H1 (cell line): ENCODE results near the gene HDAC3. TPM values are rescaled to one million over a fixed set of nuclear protein-coding genes. Genes with fewer than 3 reads are reported as not detected.

Source experiments
- BACH1 ChIP-seq: IDR thresholded peaks from 2 replicates; pipeline ENCODE4 v1.6.1; 2012; ENCODE audit warnings: low read length, improper control_type of control experiment
- BRCA1 ChIP-seq: IDR thresholded peaks from 2 replicates; pipeline ENCODE4 v1.6.1; 2012; ENCODE audit warnings: low read depth, low read length, improper control_type of control experiment
- CEBPB ChIP-seq: IDR thresholded peaks from 2 replicates; pipeline ENCODE4 v1.6.1; 2012; ENCODE audit warnings: low read depth, low read length
- CREB1 ChIP-seq: IDR thresholded peaks from 2 replicates; pipeline ENCODE4 v1.6.1; 2012; ENCODE audit warnings: inconsistent platforms
- EP300 ChIP-seq, 2 experiments: IDR thresholded peaks; 1 replicate in 1 of 2; 2 replicates in 1 of 2; pipeline ENCODE4 v1.6.1; 2011 to 2012; ENCODE audit warnings: low read depth in 2 of 2, low read length in 2 of 2, mild to moderate bottlenecking in 2 of 2, borderline replicate concordance in 1 of 2, inconsistent platforms in 1 of 2, moderate library complexity in 1 of 2
- FOSL1 ChIP-seq: IDR thresholded peaks from 2 replicates; pipeline ENCODE4 v1.6.1; 2011; ENCODE audit warnings: mild to moderate bottlenecking, low read depth, low read length, moderate library complexity; ENCODE audit not compliant: insufficient read depth
- GABPA ChIP-seq: IDR thresholded peaks from 2 replicates; pipeline ENCODE4 v1.6.1; 2011; ENCODE audit warnings: mild to moderate bottlenecking, low read length, moderate library complexity, borderline replicate concordance; ENCODE audit not compliant: insufficient read depth
- GTF2F1 ChIP-seq: IDR thresholded peaks from 2 replicates; pipeline ENCODE4 v1.6.1; 2012; ENCODE audit warnings: low read depth, low read length, improper control_type of control experiment, borderline replicate concordance
- KDM4A ChIP-seq: IDR thresholded peaks from one replicate; pipeline ENCODE4 v1.7.1; 2012; ENCODE audit warnings: low read depth, mild to moderate bottlenecking, moderate library complexity, low read length, inconsistent platforms; ENCODE audit not compliant: severe bottlenecking
- NANOG ChIP-seq: IDR thresholded peaks from 2 replicates; pipeline ENCODE4 v1.6.1; 2011; ENCODE audit warnings: low read length, low read depth, mild to moderate bottlenecking, inconsistent platforms; ENCODE audit not compliant: insufficient read depth, poor library complexity, severe bottlenecking
- NRF1 ChIP-seq: IDR thresholded peaks from 2 replicates; pipeline ENCODE4 v1.6.1; 2011; ENCODE audit warnings: mild to moderate bottlenecking, low read depth, low read length, improper control_type of control experiment
- POLR2A ChIP-seq, 2 experiments: IDR thresholded peaks; 1 replicate in 1 of 2; 2 replicates in 1 of 2; pipeline ENCODE4 v1.6.1; 2011; ENCODE audit warnings: low read depth in 2 of 2, low read length in 2 of 2, mild to moderate bottlenecking in 2 of 2; ENCODE audit errors: control extremely low read depth in 1 of 2
- POLR2AphosphoS5 ChIP-seq: IDR thresholded peaks from 2 replicates; pipeline ENCODE4 v1.6.1; 2011; ENCODE audit warnings: low read depth, low read length
- RAD21 ChIP-seq, 2 experiments: IDR thresholded peaks in 1 of 2; conservative IDR thresholded peaks in 1 of 2; 2 replicates each; pipeline ENCODE4 v1.6.1; 2011; ENCODE audit warnings: low read depth in 2 of 2, low read length in 2 of 2, improper control_type of control experiment in 1 of 2, inconsistent platforms in 1 of 2, mild to moderate bottlenecking in 1 of 2, moderate library complexity in 1 of 2
- RBBP5 ChIP-seq: IDR thresholded peaks from 2 replicates; pipeline ENCODE4 v1.7.1; 2012; ENCODE audit warnings: low read depth, mild to moderate bottlenecking, inconsistent platforms, low read length, moderate library complexity, borderline replicate concordance
- RXRA ChIP-seq: IDR thresholded peaks from 2 replicates; pipeline ENCODE4 v1.6.1; 2011; ENCODE audit warnings: low read depth, mild to moderate bottlenecking, low read length, moderate library complexity; ENCODE audit not compliant: insufficient read depth
- SIRT6 ChIP-seq: IDR thresholded peaks from one replicate; pipeline ENCODE4 v1.7.1; 2012; ENCODE audit warnings: low read length, inconsistent platforms
- SIX5 ChIP-seq: IDR thresholded peaks from 2 replicates; pipeline ENCODE4 v1.6.1; 2011; ENCODE audit warnings: mild to moderate bottlenecking, low read depth, low read length
- SRF ChIP-seq: IDR thresholded peaks from 2 replicates; pipeline ENCODE4 v1.6.1; 2011; ENCODE audit warnings: mild to moderate bottlenecking, low read depth, low read length, moderate library complexity
- TAF1 ChIP-seq: IDR thresholded peaks from 2 replicates; pipeline ENCODE4 v1.6.1; 2011; ENCODE audit warnings: mild to moderate bottlenecking, low read depth, low read length
- TBP ChIP-seq: IDR thresholded peaks from 2 replicates; pipeline ENCODE4 v1.6.1; 2011; ENCODE audit warnings: low read depth, low read length, improper control_type of control experiment
- TCF12 ChIP-seq: IDR thresholded peaks from 2 replicates; pipeline ENCODE4 v1.6.1; 2011; ENCODE audit warnings: low read depth, mild to moderate bottlenecking, low read length
- TEAD4 ChIP-seq: IDR thresholded peaks from 2 replicates; pipeline ENCODE4 v1.6.1; 2012; ENCODE audit warnings: low read depth, low read length, inconsistent platforms, mixed read lengths
- YY1 ChIP-seq: IDR thresholded peaks from 2 replicates; pipeline ENCODE4 v1.6.1; 2011; ENCODE audit warnings: low read depth, mild to moderate bottlenecking, low read length
- polyA plus RNA-seq, 7 experiments: library from polyadenylated mRNA; depleted of rRNA in 3 of 7; stranded (reverse) in 5 of 7; unstranded in 2 of 7; fragments of >200 nt in 5 of 7; fragments of 200-250 nt in 2 of 7; gene quantifications; 1 replicate in 5 of 7; 2 replicates in 1 of 7; 4 replicates in 1 of 7; pipeline versions ENCODE4 v1.2.1 to v1.2.3, GENCODE V29; 2011 to 2013; ENCODE audit warnings: missing spikeins in 2 of 7, mixed read lengths in 2 of 7
- total RNA-seq: library from RNA; stranded (reverse); fragmentation: NEBNext Ultra II Directional; extraction: Animal tissue kit (Norgen Biotek cat#: 25700); gene quantifications from 2 replicates; pipeline ENCODE4 v1.2.1, GENCODE V29; 2021
- TF ChIP-seq, protein P1 (sequence below): IDR thresholded peaks from 2 replicates; pipeline ENCODE4 v1.6.1; 2011; ENCODE audit warnings: low read depth, mild to moderate bottlenecking, low read length; ENCODE audit not compliant: insufficient read depth

The HDAC3 gene
- total and polyA plus RNA-seq, 2 of the 8 experiments (the other 6 are each of a cell fraction or from before 2014, with no cell fraction given): 99.0 to 120 TPM

DNA sequence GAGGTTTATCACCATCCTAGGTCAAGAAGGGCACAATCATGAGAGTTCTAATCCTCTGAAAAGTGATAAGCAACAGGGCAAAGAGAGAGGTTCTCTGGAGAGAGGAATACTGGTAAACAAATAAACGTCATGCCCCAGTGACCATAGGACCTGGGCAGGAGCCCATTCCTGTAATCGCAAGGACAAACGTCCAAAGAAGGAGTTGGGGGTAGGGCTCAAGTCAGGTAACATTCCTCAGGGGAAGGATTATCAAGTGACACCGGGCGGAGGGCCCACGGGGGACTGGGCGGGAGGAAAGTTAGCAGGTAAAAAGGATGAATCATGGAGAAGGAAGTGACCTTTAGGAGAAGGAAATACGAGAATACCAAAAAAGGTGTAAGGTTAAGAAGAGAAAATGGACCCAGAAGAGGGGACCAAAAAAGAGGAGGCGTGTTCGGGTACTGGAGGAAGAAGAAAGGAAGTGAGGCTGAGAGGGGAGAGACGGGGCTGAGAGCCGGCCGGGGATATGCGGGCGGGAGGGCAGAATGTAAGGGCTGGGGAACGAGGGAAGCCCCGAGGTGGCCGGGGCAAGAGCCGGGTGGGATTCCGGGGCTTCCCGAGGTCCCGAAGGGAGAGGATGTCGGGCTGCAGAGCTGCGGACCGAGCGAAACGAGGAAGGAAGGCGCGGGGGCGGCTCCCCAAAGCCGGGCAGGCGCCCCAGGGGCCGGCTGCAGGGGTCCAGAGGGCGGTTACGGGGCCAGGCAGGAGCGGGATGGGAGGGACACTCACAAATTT, 18.4 kb downstream of the HDAC3 start (continued):
- TF ChIP-seq KDM4A: peak; percentile 36
- TF ChIP-seq TEAD4: peak; percentile 71; the same call in 1 of the 2 replicates
- TF ChIP-seq EP300 (IDR thresholded peaks at IDR 0.05; ENCODE audit: borderline replicate concordance in 1 of 2, low read depth in 2 of 2, low read length in 2 of 2): no peak
- no peak for TF ChIP-seq GTF2F1
- no peak for TF ChIP-seq NANOG
- TF ChIP-seq SIX5: no peak
- TF ChIP-seq FOSL1: no peak
- TF ChIP-seq TBP: no peak
- TF ChIP-seq SIRT6: no peak
- no peak for TF ChIP-seq TCF12
- TF ChIP-seq GABPA: no peak
- no peak for TF ChIP-seq SRF
- TF ChIP-seq CREB1: 0 out of 2 replicates have a peak, but pooled peaks have one; percentile 39
- no peak for TF ChIP-seq RXRA
- no peak for TF ChIP-seq RAD21 (IDR thresholded peaks at IDR 0.05 in 1 of 2, conservative IDR thresholded peaks at IDR 0.05 in 1 of 2; ENCODE audit: low read depth in 2 of 2, low read length in 2 of 2)
- no peak for TF ChIP-seq YY1
- peak in 1 of 2 experiments; percentile 44; a peak in 1 of 3 replicates for TF ChIP-seq POLR2A (IDR thresholded peaks at IDR 0.05; ENCODE audit: control extremely low read depth in 1 of 2, low read depth in 2 of 2, low read length in 2 of 2)
- no peak for TF ChIP-seq RBBP5
- TF ChIP-seq BRCA1: no peak
- TF ChIP-seq NRF1: no peak
- no peak for TF ChIP-seq BACH1
- TF ChIP-seq TAF1: 0 out of 2 replicates have a peak, but pooled peaks have one; percentile 36
- 0 out of 2 replicates have a peak, but pooled peaks have one; percentile 4 for TF ChIP-seq POLR2AphosphoS5
- TF ChIP-seq, protein P1, sequence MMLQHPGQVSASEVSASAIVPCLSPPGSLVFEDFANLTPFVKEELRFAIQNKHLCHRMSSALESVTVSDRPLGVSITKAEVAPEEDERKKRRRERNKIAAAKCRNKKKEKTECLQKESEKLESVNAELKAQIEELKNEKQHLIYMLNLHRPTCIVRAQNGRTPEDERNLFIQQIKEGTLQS: no peak
- TF ChIP-seq CEBPB: no peak
